HCT116 (cell line): ENCODE measurements around the gene CD9. TPM values are rescaled to one million over a fixed set of nuclear protein-coding genes. Genes with fewer than 3 reads are reported as not detected.
A peak's percentile ranks its signal among the peaks of the same experiment; 100 is the strongest.

Experiments used
- ATAC-seq: fragments of 200-7000 bp; cut with Tn5 transposase; 2 replicates; pipeline ENCODE4 v1.9.1; 2020; ENCODE audit warnings: mild to moderate bottlenecking, moderate library complexity
- BruUV-seq: library from RNA; stranded (reverse); fragments of 400-500 nt; replicated peaks from 2 replicates; lab custom pipeline; 2021; lab: Mats Ljungman, UMichigan
- CTCF ChIA-PET: fragments of 300-600 bp; sonication (Branson Sonifier 250); formaldehyde crosslinking; loops from one replicate; lab custom pipeline; 2021; ENCODE audit warnings: antibody characterized with exemption; lab: Charles Lee
- POLR2A ChIA-PET: fragments of 300-600, 350-600 bp; sonication (Branson Sonifier 250); formaldehyde crosslinking; loops from one replicate; lab custom pipeline; 2021; ENCODE audit warnings: antibody characterized with exemption; lab: Charles Lee
- RAD21 ChIA-PET, 2 experiments: fragments of 300-600 bp; sonication (Branson Sonifier 250); formaldehyde crosslinking; loops; one replicate each; lab custom pipeline; 2023; ENCODE audit warnings: low total read pairs in 2 of 2; ENCODE audit not compliant: uncharacterized antibody in 2 of 2, unreplicated experiment in 2 of 2, low non-redundant PET in 1 of 2; lab: Charles Lee
- DNase-seq: peaks from one replicate; pipeline ENCODE4 v3.0.0-alpha.2; 2010; ENCODE audit warnings: low read depth, low spot score
- H2AFZ ChIP-seq: fragments of 200-600 bp; shearing (Covaris generic), sonication (generic); 2 replicates; pipeline ENCODE4 v1.6.1; 2017; ENCODE audit warnings: low read depth, mixed run types, mixed read lengths, antibody characterized with exemption, low read length; ENCODE audit not compliant: poor library complexity, severe bottlenecking
- H3K27ac ChIP-seq: 2 replicates; pipeline ENCODE4 v1.5.1; 2012; ENCODE audit warnings: low read depth, low read length
- H3K27me3 ChIP-seq: fragments of 200-600 bp; sonication (generic); 2 replicates; pipeline ENCODE4 v1.6.1; 2016; ENCODE audit warnings: mixed run types, low read length, mixed read lengths; ENCODE audit not compliant: insufficient read depth
- H3K36me3 ChIP-seq, 2 experiments: fragments of 200-500 bp in 1 of 2; fragments of 200-600 bp in 1 of 2; sonication (Bioruptor generic) in 1 of 2; sonication (generic) in 1 of 2; 2 replicates each; pipeline versions ENCODE4 v1.5.1 to v1.6.1; 2014 to 2016; ENCODE audit warnings: low read length in 2 of 2, inconsistent platforms in 1 of 2, mixed read lengths in 1 of 2, mixed run types in 1 of 2; ENCODE audit not compliant: insufficient read depth in 2 of 2, control insufficient read depth in 1 of 2
- H3K4me1 ChIP-seq, 2 experiments: fragments of 200-600 bp in 1 of 2; sonication (generic) in 1 of 2; 2 replicates each; pipeline versions ENCODE4 v1.5.1 to v1.6.1; 2012 to 2017; ENCODE audit warnings: low read length in 2 of 2, inconsistent platforms in 1 of 2, mild to moderate bottlenecking in 1 of 2, mixed read lengths in 1 of 2, mixed run types in 1 of 2, moderate library complexity in 1 of 2; ENCODE audit not compliant: insufficient read depth in 2 of 2, control insufficient read depth in 1 of 2
- H3K4me2 ChIP-seq: fragments of 200-600 bp; sonication (generic); 2 replicates; pipeline ENCODE4 v1.6.1; 2017; ENCODE audit warnings: mixed run types, low read length, mixed read lengths
- H3K4me3 ChIP-seq, 2 experiments: fragments of 200-600 bp in 1 of 2; sonication (generic) in 1 of 2; replicated peaks in 1 of 2; 2 replicates each; pipeline ENCODE4 v1.5.1; 2011 to 2016; ENCODE audit warnings: low read length in 2 of 2, control low read depth in 1 of 2, low read depth in 1 of 2, mild to moderate bottlenecking in 1 of 2, mixed read lengths in 1 of 2, mixed run types in 1 of 2
- H3K79me2 ChIP-seq: fragments of 200-600 bp; sonication (generic); 2 replicates; pipeline ENCODE4 v1.6.1; 2017; ENCODE audit warnings: mild to moderate bottlenecking, mixed run types, low read length, moderate library complexity, mixed read lengths; ENCODE audit not compliant: insufficient read depth
- H3K9ac ChIP-seq: fragments of 200-600 bp; sonication (generic); 2 replicates; pipeline ENCODE4 v1.6.1; 2016; ENCODE audit warnings: low read length, mixed read lengths
- H3K9me2 ChIP-seq: fragments of 200-600 bp; sonication (generic), shearing (Covaris generic); 2 replicates; pipeline ENCODE4 v1.6.1; 2017; ENCODE audit warnings: mixed run types, mild to moderate bottlenecking, moderate library complexity; ENCODE audit not compliant: insufficient read depth
- H3K9me3 ChIP-seq, 2 experiments: fragments of 200-500 bp in 1 of 2; fragments of 200-600 bp in 1 of 2; sonication (Bioruptor generic) in 1 of 2; sonication (generic) in 1 of 2; 2 replicates each; pipeline ENCODE4 v1.6.1; 2014 to 2017; ENCODE audit warnings: low read length in 2 of 2, mixed read lengths in 2 of 2, inconsistent platforms in 1 of 2, low read depth in 1 of 2, mild to moderate bottlenecking in 1 of 2, mixed run types in 1 of 2, moderate library complexity in 1 of 2; ENCODE audit not compliant: control insufficient read depth in 1 of 2, insufficient read depth in 1 of 2
- H4K20me1 ChIP-seq: fragments of 200-600 bp; sonication (generic), shearing (Covaris generic); 2 replicates; pipeline ENCODE4 v1.6.1; 2017; ENCODE audit warnings: mixed run types, mild to moderate bottlenecking, moderate library complexity; ENCODE audit not compliant: insufficient read depth
- EGR1 ChIP-seq: IDR thresholded peaks from 2 replicates; pipeline ENCODE4 v1.6.1; 2012; ENCODE audit warnings: low read depth
- FOSL1 ChIP-seq: IDR thresholded peaks from 2 replicates; pipeline ENCODE4 v1.6.1; 2012; ENCODE audit warnings: low read depth
- POLR2A ChIP-seq: IDR thresholded peaks from 2 replicates; pipeline ENCODE4 v1.7.0; 2011; ENCODE audit warnings: borderline replicate concordance; ENCODE audit not compliant: insufficient read depth, insufficient read length; ENCODE audit errors: extremely low read depth
- POLR2AphosphoS5 ChIP-seq: IDR thresholded peaks from 2 replicates; pipeline ENCODE4 v1.6.1; 2011; ENCODE audit warnings: mild to moderate bottlenecking, low read depth, low read length, moderate library complexity
- SIN3A ChIP-seq: IDR thresholded peaks from 2 replicates; pipeline ENCODE4 v1.6.1; 2012; ENCODE audit warnings: low read depth
- SP1 ChIP-seq: IDR thresholded peaks from 2 replicates; pipeline ENCODE4 v1.6.1; 2012; ENCODE audit warnings: low read depth
- SRF ChIP-seq: IDR thresholded peaks from 2 replicates; pipeline ENCODE4 v1.6.1; 2012; ENCODE audit warnings: low read depth
- TCF7L2 ChIP-seq: IDR thresholded peaks from 2 replicates; pipeline ENCODE4 v1.7.0; 2011; ENCODE audit warnings: borderline replicate concordance, inconsistent platforms; ENCODE audit not compliant: insufficient read depth, insufficient read length; ENCODE audit errors: extremely low read depth
- ZFX ChIP-seq: fragments of 450-650 bp; IDR thresholded peaks from 2 replicates; pipeline ENCODE4 v1.6.1; 2017
- ZNF274 ChIP-seq: fragments of 200-500 bp; sonication (Bioruptor generic); IDR thresholded peaks from 2 replicates; pipeline ENCODE4 v1.6.1; 2014; ENCODE audit warnings: mild to moderate bottlenecking, low read depth, low read length, inconsistent platforms
- intact Hi-C: fragments of 100-400 bp; cut with micrococcal nuclease; formaldehyde crosslinking; loops from 2 replicates; pipeline ENCODE4 v1.10.0; 2022
- total RNA-seq: library from RNA; stranded (reverse); gene quantifications from one replicate; pipeline ENCODE4 v1.2.1, GENCODE V29; 2021; ENCODE audit not compliant: unreplicated experiment
- TF ChIP-seq, protein P1 (sequence below): IDR thresholded peaks from 2 replicates; pipeline ENCODE4 v1.6.1; 2012
- TF ChIP-seq, protein P2 (sequence below), 3 experiments: fragments of 200-600 bp in 1 of 3; sonication (generic) in 1 of 3; IDR thresholded peaks in 2 of 3; conservative IDR thresholded peaks in 1 of 3; 2 replicates each; pipeline ENCODE4 v1.5.1; 2012 to 2017; ENCODE audit warnings: low read depth in 2 of 3, low read length in 2 of 3, antibody characterized with exemption in 1 of 3, borderline replicate concordance in 1 of 3, control low read depth in 1 of 3, mild to moderate bottlenecking in 1 of 3, mixed read lengths in 1 of 3, mixed run types in 1 of 3, moderate library complexity in 1 of 3; ENCODE audit not compliant: insufficient read depth in 1 of 3
- TF ChIP-seq, protein P3 (sequence below): IDR thresholded peaks from 2 replicates; pipeline ENCODE4 v1.6.1; 2012; ENCODE audit warnings: low read depth

The CD9 gene
- total RNA-seq, 1 experiment from 2014 or later = 182 TPM

DNA sequence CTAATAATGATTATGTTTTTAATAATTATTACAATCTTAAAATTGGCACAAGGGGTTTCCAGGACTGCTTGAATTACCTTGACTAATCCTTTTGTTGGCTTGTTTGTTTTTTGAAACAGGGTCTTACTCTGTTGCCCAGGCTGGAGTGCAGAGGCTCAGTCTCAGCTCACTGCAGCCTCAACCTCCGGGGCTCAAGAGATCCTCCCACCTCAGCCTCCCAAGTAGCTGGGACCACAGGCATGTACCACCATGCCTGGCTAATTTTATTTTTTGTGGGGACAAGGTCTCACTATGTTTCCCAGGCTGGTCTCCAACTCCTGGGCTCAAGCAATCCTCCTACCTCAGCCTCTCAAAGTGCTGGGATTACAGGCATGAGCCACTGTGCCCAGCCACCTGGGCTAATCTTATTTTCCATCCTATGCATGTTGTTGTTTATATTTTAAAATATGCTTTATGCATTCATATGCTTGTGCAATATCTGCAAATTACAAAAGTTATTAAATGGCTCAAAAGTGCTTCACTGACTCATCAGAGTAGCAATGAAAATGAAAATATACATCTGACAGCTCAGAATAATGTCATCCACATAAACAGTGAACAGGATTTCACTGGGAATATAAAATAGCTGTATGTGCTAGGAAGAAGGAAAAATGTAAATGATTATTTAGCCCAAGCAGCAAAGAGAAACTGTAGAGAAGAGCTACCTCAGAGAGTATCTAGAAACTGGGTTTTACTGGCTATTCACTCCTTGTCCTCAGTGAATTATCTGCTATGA lies 85.5 kb downstream of the CD9 start:
- Histone ChIP-seq H3K4me1 (peaks cover 23 to 59% of the 10 kb centered on the region in 2 experiments), H2AFZ (peak overlapping the region; percentile 99), H3K27ac (no peak overlapping the region), H3K9me3 (peaks cover 0 to 6% of the 10 kb centered on the region in 2 experiments; a peak in 1 of 4 replicates), H3K27me3 (no peaks in the 10 kb centered on the region), H3K79me2 (no peaks in the 10 kb centered on the region), H3K9ac (peak overlapping the region; percentile 47), H3K9me2 (no peaks in the 10 kb centered on the region), H3K4me3 (no peak overlapping the region), H4K20me1 (no peaks in the 10 kb centered on the region), H3K36me3 (no peaks in the 10 kb centered on the region), H3K4me2 (peak overlapping the region; percentile 65)
- intact Hi-C loops = loop anchor here (1.0 kb wide), 4 partner anchors 90 to 297 kb away; no protein-coding TSS in a partner anchor
- DNase-seq (no peak), ATAC-seq (no peak)
- RAD21 ChIA-PET = interaction anchor here (0.7 to 2.7 kb wide), 5 partner anchors 84 to 218 kb away, joined by 3 to 22 read pairs (median 7); no protein-coding TSS in a partner anchor
- no TSS peak for BruUV-seq
- TF ChIP-seq SIN3A (no peak), SP1 (no peak), SRF (no peak), POLR2A (no peak), FOSL1 (no peak), POLR2AphosphoS5 (no peak), EGR1 (no peak), ZFX (no peak), TCF7L2 (no peak), ZNF274 (no peak)
- TF ChIP-seq, protein P1, sequence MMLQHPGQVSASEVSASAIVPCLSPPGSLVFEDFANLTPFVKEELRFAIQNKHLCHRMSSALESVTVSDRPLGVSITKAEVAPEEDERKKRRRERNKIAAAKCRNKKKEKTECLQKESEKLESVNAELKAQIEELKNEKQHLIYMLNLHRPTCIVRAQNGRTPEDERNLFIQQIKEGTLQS = no peak
- TF ChIP-seq, protein P2, sequence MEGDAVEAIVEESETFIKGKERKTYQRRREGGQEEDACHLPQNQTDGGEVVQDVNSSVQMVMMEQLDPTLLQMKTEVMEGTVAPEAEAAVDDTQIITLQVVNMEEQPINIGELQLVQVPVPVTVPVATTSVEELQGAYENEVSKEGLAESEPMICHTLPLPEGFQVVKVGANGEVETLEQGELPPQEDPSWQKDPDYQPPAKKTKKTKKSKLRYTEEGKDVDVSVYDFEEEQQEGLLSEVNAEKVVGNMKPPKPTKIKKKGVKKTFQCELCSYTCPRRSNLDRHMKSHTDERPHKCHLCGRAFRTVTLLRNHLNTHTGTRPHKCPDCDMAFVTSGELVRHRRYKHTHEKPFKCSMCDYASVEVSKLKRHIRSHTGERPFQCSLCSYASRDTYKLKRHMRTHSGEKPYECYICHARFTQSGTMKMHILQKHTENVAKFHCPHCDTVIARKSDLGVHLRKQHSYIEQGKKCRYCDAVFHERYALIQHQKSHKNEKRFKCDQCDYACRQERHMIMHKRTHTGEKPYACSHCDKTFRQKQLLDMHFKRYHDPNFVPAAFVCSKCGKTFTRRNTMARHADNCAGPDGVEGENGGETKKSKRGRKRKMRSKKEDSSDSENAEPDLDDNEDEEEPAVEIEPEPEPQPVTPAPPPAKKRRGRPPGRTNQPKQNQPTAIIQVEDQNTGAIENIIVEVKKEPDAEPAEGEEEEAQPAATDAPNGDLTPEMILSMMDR (IDR thresholded peaks at IDR 0.05 in 2 of 3, conservative IDR thresholded peaks at IDR 0.05 in 1 of 3; ENCODE audit: borderline replicate concordance in 1 of 3, insufficient read depth in 1 of 3, low read depth in 2 of 3, low read length in 2 of 3) = no peak
- TF ChIP-seq, protein P3, sequence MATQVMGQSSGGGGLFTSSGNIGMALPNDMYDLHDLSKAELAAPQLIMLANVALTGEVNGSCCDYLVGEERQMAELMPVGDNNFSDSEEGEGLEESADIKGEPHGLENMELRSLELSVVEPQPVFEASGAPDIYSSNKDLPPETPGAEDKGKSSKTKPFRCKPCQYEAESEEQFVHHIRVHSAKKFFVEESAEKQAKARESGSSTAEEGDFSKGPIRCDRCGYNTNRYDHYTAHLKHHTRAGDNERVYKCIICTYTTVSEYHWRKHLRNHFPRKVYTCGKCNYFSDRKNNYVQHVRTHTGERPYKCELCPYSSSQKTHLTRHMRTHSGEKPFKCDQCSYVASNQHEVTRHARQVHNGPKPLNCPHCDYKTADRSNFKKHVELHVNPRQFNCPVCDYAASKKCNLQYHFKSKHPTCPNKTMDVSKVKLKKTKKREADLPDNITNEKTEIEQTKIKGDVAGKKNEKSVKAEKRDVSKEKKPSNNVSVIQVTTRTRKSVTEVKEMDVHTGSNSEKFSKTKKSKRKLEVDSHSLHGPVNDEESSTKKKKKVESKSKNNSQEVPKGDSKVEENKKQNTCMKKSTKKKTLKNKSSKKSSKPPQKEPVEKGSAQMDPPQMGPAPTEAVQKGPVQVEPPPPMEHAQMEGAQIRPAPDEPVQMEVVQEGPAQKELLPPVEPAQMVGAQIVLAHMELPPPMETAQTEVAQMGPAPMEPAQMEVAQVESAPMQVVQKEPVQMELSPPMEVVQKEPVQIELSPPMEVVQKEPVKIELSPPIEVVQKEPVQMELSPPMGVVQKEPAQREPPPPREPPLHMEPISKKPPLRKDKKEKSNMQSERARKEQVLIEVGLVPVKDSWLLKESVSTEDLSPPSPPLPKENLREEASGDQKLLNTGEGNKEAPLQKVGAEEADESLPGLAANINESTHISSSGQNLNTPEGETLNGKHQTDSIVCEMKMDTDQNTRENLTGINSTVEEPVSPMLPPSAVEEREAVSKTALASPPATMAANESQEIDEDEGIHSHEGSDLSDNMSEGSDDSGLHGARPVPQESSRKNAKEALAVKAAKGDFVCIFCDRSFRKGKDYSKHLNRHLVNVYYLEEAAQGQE = no peak
- CTCF ChIA-PET = interaction anchor here (1.0 to 6.1 kb wide), 13 partner anchors 9 to 297 kb away, joined by 3 to 62 read pairs (median 4); no protein-coding TSS in a partner anchor
- POLR2A ChIA-PET = interaction anchor here (0.7 kb wide), 1 partner anchor 118 kb away, joined by 3 read pairs; no protein-coding TSS in a partner anchor
